GM12878 (cell line): ENCODE measurements around the gene CFAP90. TPM values are rescaled to one million over a fixed set of nuclear protein-coding genes. Genes with fewer than 3 reads are reported as not detected.

Experiments used
- ATAC-seq: fragments of 200-7000 bp; cut with Tn5 transposase; 3 replicates; pipeline ENCODE4 v1.9.1; 2020; ENCODE audit warnings: mild to moderate bottlenecking, moderate library complexity
- BruUV-seq: library from RNA; stranded (reverse); fragments of 400-500 nt; replicated peaks from 2 replicates; lab custom pipeline; 2021; lab: Mats Ljungman, UMichigan
- CTCF ChIA-PET: fragments of 300-600 bp; sonication (Branson Sonifier 250); formaldehyde crosslinking; extraction: SDS; loops from one replicate; lab custom pipeline; 2021; ENCODE audit warnings: inconsistent platforms; lab: Yijun Ruan, JAX
- POLR2A ChIA-PET: fragments of 350-600 bp; formaldehyde crosslinking; extraction: SDS; loops from one replicate; lab custom pipeline; 2021; ENCODE audit warnings: inconsistent platforms; lab: Charles Lee
- RAD21 ChIA-PET: fragments of 300-600 bp; sonication (Branson Sonifier 250); formaldehyde crosslinking; loops from one replicate; lab custom pipeline; 2023; ENCODE audit warnings: antibody characterized with exemption; ENCODE audit not compliant: unreplicated experiment; lab: Charles Lee
- SMC1A ChIA-PET: fragments of 300-600 bp; sonication (Branson Sonifier 250); formaldehyde crosslinking; loops from one replicate; lab custom pipeline; 2023; ENCODE audit not compliant: unreplicated experiment, uncharacterized antibody; lab: Charles Lee
- DNase-seq: peaks from one replicate; pipeline ENCODE4 v3.0.0-alpha.2; 2011; ENCODE audit warnings: low read depth, low spot score
- FAIRE-seq: peaks from 3 replicates; lab custom pipeline; 2011; peaks lifted over from hg19 to GRCh38; lab: Jason Lieb, UNC
- H2AFZ ChIP-seq: 2 replicates; pipeline ENCODE4 v1.6.0; 2011; ENCODE audit warnings: low read depth, low read length, control low read depth; ENCODE audit not compliant: control insufficient read depth
- H3K27ac ChIP-seq: 2 replicates; pipeline ENCODE4 v1.5.1; 2011; ENCODE audit warnings: control low read depth; ENCODE audit not compliant: control insufficient read depth, insufficient read depth
- H3K27me3 ChIP-seq, 2 experiments: replicated peaks in 1 of 2; 2 replicates each; pipeline versions ENCODE4 v1.6.0 to v1.6.1; 2011; ENCODE audit warnings: low read length in 1 of 2; ENCODE audit not compliant: control insufficient read depth in 2 of 2, insufficient read depth in 2 of 2
- H3K36me3 ChIP-seq, 2 experiments: 2 replicates each; pipeline ENCODE4 v1.5.1; 2011; ENCODE audit warnings: low read length in 1 of 2; ENCODE audit not compliant: control insufficient read depth in 2 of 2, insufficient read depth in 2 of 2
- H3K4me1 ChIP-seq: 2 replicates; pipeline ENCODE4 v1.6.1; 2011; ENCODE audit warnings: mild to moderate bottlenecking, low read length, moderate library complexity, mixed read lengths; ENCODE audit not compliant: control insufficient read depth, insufficient read depth
- H3K4me2 ChIP-seq: 2 replicates; pipeline ENCODE4 v1.6.0; 2011; ENCODE audit warnings: control low read depth; ENCODE audit not compliant: control insufficient read depth, insufficient read depth
- H3K4me3 ChIP-seq: fragments of 200-600 bp; sonication (generic); 2 replicates; pipeline ENCODE4 v1.5.1; 2016
- H3K79me2 ChIP-seq: 2 replicates; pipeline ENCODE4 v1.6.0; 2011; ENCODE audit warnings: low read length; ENCODE audit not compliant: control insufficient read depth, insufficient read depth
- H3K9ac ChIP-seq: 2 replicates; pipeline ENCODE4 v1.8.0; 2011; ENCODE audit warnings: low read length, control low read depth, mixed read lengths; ENCODE audit not compliant: control insufficient read depth, insufficient read depth
- H3K9me3 ChIP-seq: replicated peaks from 3 replicates; pipeline ENCODE4 v1.5.1; 2011; ENCODE audit warnings: mild to moderate bottlenecking, low read length; ENCODE audit not compliant: control insufficient read depth, insufficient read depth
- H4K20me1 ChIP-seq: 2 replicates; pipeline ENCODE4 v1.6.0; 2011; ENCODE audit not compliant: control insufficient read depth, insufficient read depth
- BRCA1 ChIP-seq: IDR thresholded peaks from 2 replicates; pipeline ENCODE4 v1.6.1; 2011; ENCODE audit warnings: low read depth, low read length, improper control_type of control experiment
- RAD21 ChIP-seq: IDR thresholded peaks from 2 replicates; pipeline ENCODE4 v1.6.1; 2011; ENCODE audit warnings: mild to moderate bottlenecking, low read depth, low read length, moderate library complexity; ENCODE audit not compliant: insufficient read depth
- RUNX3 ChIP-seq: IDR thresholded peaks from 2 replicates; pipeline ENCODE4 v1.6.1; 2012; ENCODE audit warnings: low read length, inconsistent platforms
- SMARCA5 ChIP-seq: fragments of 450-650 bp; IDR thresholded peaks from 2 replicates; pipeline ENCODE4 v1.6.1; 2017; ENCODE audit warnings: mild to moderate bottlenecking
- SUPT20H ChIP-seq: IDR thresholded peaks from 2 replicates; pipeline ENCODE4 v1.6.1; 2011; ENCODE audit warnings: low read depth, mild to moderate bottlenecking, low read length, moderate library complexity, borderline replicate concordance; ENCODE audit not compliant: control insufficient read depth
- YBX1 ChIP-seq: fragments of 450-650 bp; IDR thresholded peaks from 2 replicates; pipeline ENCODE4 v1.6.1; 2016; ENCODE audit warnings: antibody characterized with exemption
- ZBTB4 ChIP-seq: fragments of 450-650 bp; formaldehyde crosslinking; IDR thresholded peaks from 2 replicates; pipeline ENCODE4 v1.4.0; 2022; ENCODE audit warnings: mild to moderate bottlenecking, moderate library complexity
- WGBS: methylation state at CpG from one replicate; pipeline ENCODE4 v1.1.6; 2016; ENCODE audit warnings: low lambda C conversion rate; ENCODE audit not compliant: insufficient replicate concordance, insufficient coverage; ENCODE audit errors: missing lambda C conversion rate; 5-methylcytosine and 5-hydroxymethylcytosine counted together
- in situ Hi-C: fragments of 300-500 bp; cut with MboI; formaldehyde crosslinking; loops from 9 replicates; pipeline ENCODE4 v1.14.3; 2018; ENCODE audit warnings: mixed read lengths
- intact Hi-C: fragments of 100-400 bp; cut with micrococcal nuclease; formaldehyde crosslinking; loops from one replicate; pipeline ENCODE4 v1.14.2; 2022; ENCODE audit not compliant: unreplicated experiment
- polyA plus RNA-seq, 11 experiments: library from polyadenylated mRNA; depleted of rRNA in 4 of 11; unstranded in 6 of 11; stranded (reverse) in 5 of 11; fragments of >200 nt; fragmentation: Nextera tagmentation in 4 of 11; fragmentation: Illumina TruSeq in 1 of 11; extraction: Ambion mirVana in 4 of 11; extraction: Trizol in 1 of 11; gene quantifications; 1 replicate in 1 of 11; 2 replicates in 10 of 11; pipeline versions ENCODE4 v1.2.1 to v1.2.3, GENCODE V29; 2011 to 2016; ENCODE audit warnings: inconsistent platforms in 2 of 11, missing spikeins in 2 of 11, low read depth in 1 of 11
- total RNA-seq, 4 experiments: library from RNA; depleted of rRNA in 3 of 4; stranded (reverse); fragments of >200 nt in 3 of 4; fragmentation: Illumina TruSeq in 1 of 4; extraction: Trizol in 1 of 4; gene quantifications; 2 replicates each; pipeline versions ENCODE4 v1.2.1 to v1.2.3, GENCODE V29; 2013 to 2021
- TF ChIP-seq, protein P1 (sequence below): fragments of 450-650 bp; IDR thresholded peaks from 2 replicates; pipeline ENCODE4 v1.6.1; 2018; ENCODE audit warnings: mild to moderate bottlenecking, low read depth, moderate library complexity; ENCODE audit not compliant: partially characterized antibody
- TF ChIP-seq, protein P2 (sequence below): IDR thresholded peaks from 2 replicates; pipeline ENCODE4 v1.6.1; 2011; ENCODE audit warnings: low read depth, mild to moderate bottlenecking, low read length, moderate library complexity, borderline replicate concordance; ENCODE audit errors: extremely low read depth
- TF ChIP-seq, protein P3 (sequence below): fragments of 450-650 bp; IDR thresholded peaks from 2 replicates; pipeline ENCODE4 v1.6.1; 2017; ENCODE audit warnings: low read depth, mild to moderate bottlenecking, moderate library complexity
- TF ChIP-seq, protein P4 (sequence below): IDR thresholded peaks from 2 replicates; pipeline ENCODE4 v1.6.1; 2012; ENCODE audit warnings: mild to moderate bottlenecking, low read depth, low read length

The CFAP90 gene
- total and polyA plus RNA-seq, 10 of the 15 experiments (the other 5 are each of a cell fraction or from before 2014, with no cell fraction given) = not detected

GRCh38 chr5:7867260-7867659, 16.3 kb upstream of the CFAP90 start (continued):
- TF ChIP-seq, protein P1, sequence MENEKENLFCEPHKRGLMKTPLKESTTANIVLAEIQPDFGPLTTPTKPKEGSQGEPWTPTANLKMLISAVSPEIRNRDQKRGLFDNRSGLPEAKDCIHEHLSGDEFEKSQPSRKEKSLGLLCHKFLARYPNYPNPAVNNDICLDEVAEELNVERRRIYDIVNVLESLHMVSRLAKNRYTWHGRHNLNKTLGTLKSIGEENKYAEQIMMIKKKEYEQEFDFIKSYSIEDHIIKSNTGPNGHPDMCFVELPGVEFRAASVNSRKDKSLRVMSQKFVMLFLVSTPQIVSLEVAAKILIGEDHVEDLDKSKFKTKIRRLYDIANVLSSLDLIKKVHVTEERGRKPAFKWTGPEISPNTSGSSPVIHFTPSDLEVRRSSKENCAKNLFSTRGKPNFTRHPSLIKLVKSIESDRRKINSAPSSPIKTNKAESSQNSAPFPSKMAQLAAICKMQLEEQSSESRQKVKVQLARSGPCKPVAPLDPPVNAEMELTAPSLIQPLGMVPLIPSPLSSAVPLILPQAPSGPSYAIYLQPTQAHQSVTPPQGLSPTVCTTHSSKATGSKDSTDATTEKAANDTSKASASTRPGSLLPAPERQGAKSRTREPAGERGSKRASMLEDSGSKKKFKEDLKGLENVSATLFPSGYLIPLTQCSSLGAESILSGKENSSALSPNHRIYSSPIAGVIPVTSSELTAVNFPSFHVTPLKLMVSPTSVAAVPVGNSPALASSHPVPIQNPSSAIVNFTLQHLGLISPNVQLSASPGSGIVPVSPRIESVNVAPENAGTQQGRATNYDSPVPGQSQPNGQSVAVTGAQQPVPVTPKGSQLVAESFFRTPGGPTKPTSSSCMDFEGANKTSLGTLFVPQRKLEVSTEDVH = no peak
- TF ChIP-seq SMARCA5 (no peak), ZBTB4 (no peak), BRCA1 (no peak)
- TF ChIP-seq, protein P2, sequence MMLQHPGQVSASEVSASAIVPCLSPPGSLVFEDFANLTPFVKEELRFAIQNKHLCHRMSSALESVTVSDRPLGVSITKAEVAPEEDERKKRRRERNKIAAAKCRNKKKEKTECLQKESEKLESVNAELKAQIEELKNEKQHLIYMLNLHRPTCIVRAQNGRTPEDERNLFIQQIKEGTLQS = no peak

DNA sequence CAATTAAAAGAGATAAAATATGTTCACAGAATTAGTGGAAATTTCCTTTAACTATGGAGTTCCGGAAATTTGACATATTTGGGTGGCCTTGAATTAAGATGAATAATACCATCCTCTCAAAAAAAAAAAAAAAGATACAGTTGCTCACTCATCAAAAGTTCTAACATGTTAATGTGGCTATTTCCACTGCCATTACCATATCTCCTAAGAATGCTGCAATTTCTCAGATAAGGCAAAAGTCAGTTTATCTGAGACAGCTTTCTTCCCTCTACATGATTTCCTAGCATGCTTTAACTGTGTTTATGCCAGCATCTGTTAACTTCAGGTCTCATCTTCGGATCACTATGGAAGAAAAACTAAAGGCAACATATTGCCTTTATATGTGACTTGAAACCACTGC, 15.3 kb upstream of the CFAP90 start:
- DNase-seq = no peak
- Histone ChIP-seq H3K79me2 (peaks cover 38% of the 10 kb centered on the region), H3K27me3 (no peaks in the 10 kb centered on the region), H3K36me3 (peaks cover 0 to 7% of the 10 kb centered on the region in 2 experiments; a peak in 2 of 4 replicates), H3K9ac (no peak overlapping the region), H2AFZ (no peak overlapping the region), H3K4me1 (peaks cover 10% of the 10 kb centered on the region), H4K20me1 (no peaks in the 10 kb centered on the region), H3K4me2 (no peak overlapping the region; the same call in 1 of the 2 replicates), H3K27ac (no peak overlapping the region), H3K4me3 (no peak overlapping the region), H3K9me3 (no peaks in the 10 kb centered on the region)
- ChIA-PET CTCF (no interaction called here), RAD21 (no interaction called here), POLR2A (no interaction called here), SMC1A (no interaction called here)
- FAIRE-seq = no peak
- in situ Hi-C loops (no loop called here), intact Hi-C loops (no loop called here)
- BruUV-seq = no TSS peak
- 97% methylated on average over 2 of the region's 2 CpGs for WGBS
- ATAC-seq = no peak
- no peak for TF ChIP-seq RUNX3
- no peak for TF ChIP-seq YBX1
- TF ChIP-seq, protein P3, sequence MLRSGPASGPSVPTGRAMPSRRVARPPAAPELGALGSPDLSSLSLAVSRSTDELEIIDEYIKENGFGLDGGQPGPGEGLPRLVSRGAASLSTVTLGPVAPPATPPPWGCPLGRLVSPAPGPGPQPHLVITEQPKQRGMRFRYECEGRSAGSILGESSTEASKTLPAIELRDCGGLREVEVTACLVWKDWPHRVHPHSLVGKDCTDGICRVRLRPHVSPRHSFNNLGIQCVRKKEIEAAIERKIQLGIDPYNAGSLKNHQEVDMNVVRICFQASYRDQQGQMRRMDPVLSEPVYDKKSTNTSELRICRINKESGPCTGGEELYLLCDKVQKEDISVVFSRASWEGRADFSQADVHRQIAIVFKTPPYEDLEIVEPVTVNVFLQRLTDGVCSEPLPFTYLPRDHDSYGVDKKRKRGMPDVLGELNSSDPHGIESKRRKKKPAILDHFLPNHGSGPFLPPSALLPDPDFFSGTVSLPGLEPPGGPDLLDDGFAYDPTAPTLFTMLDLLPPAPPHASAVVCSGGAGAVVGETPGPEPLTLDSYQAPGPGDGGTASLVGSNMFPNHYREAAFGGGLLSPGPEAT = no peak
- TF ChIP-seq, protein P4, sequence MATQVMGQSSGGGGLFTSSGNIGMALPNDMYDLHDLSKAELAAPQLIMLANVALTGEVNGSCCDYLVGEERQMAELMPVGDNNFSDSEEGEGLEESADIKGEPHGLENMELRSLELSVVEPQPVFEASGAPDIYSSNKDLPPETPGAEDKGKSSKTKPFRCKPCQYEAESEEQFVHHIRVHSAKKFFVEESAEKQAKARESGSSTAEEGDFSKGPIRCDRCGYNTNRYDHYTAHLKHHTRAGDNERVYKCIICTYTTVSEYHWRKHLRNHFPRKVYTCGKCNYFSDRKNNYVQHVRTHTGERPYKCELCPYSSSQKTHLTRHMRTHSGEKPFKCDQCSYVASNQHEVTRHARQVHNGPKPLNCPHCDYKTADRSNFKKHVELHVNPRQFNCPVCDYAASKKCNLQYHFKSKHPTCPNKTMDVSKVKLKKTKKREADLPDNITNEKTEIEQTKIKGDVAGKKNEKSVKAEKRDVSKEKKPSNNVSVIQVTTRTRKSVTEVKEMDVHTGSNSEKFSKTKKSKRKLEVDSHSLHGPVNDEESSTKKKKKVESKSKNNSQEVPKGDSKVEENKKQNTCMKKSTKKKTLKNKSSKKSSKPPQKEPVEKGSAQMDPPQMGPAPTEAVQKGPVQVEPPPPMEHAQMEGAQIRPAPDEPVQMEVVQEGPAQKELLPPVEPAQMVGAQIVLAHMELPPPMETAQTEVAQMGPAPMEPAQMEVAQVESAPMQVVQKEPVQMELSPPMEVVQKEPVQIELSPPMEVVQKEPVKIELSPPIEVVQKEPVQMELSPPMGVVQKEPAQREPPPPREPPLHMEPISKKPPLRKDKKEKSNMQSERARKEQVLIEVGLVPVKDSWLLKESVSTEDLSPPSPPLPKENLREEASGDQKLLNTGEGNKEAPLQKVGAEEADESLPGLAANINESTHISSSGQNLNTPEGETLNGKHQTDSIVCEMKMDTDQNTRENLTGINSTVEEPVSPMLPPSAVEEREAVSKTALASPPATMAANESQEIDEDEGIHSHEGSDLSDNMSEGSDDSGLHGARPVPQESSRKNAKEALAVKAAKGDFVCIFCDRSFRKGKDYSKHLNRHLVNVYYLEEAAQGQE = no peak
- TF ChIP-seq SUPT20H = no peak
- no peak for TF ChIP-seq RAD21
